MM.1S (cell line): ENCODE results near the gene CTNNA2.

Source experiments
- EZH2 ChIP-seq: fragments of 300-600 bp; sonication (generic); optimal IDR thresholded peaks from 2 replicates; pipeline ENCODE3; 2017; ENCODE audit warnings: low read depth, mild to moderate bottlenecking, antibody characterized with exemption, low read length, mixed read lengths
- EZH2phosphoT487 ChIP-seq: fragments of 300-600 bp; sonication (generic); IDR thresholded peaks from 2 replicates; pipeline ENCODE4 v1.6.1; 2018; ENCODE audit warnings: antibody characterized with exemption, low read length
- TF ChIP-seq, protein P1 (sequence below): fragments of 300-600 bp; sonication (generic); IDR thresholded peaks from 2 replicates; pipeline ENCODE4 v1.5.1; 2016; ENCODE audit warnings: antibody characterized with exemption, low read length, mixed read lengths

DNA sequence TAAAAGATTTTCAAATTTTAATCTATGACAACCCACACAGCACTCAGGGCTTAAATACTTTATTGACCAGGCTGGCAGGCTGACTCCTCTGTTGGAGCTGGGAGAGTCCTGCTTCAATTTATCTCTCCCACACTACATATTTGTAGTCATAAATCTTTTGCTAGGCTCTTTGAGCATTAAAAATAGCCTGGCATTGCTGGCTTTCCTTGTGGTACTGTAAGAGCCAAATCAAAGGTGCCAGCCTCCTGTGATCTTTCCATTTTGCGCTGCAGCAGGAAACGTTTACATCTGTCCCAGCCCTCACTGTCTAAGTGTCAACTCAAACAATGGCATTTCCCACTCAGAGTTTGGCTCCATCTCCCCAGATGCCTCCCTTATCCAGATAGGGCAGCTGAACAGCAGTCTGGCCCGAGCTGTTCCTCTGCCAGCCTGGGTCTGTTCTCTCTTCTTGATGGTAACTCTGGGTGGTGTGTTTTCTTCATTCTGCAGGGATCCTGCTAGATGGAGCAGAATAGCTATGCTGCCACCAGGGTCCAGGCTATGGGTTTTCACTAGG lies 729.6 kb downstream of the CTNNA2 start:
- TF ChIP-seq, protein P1, sequence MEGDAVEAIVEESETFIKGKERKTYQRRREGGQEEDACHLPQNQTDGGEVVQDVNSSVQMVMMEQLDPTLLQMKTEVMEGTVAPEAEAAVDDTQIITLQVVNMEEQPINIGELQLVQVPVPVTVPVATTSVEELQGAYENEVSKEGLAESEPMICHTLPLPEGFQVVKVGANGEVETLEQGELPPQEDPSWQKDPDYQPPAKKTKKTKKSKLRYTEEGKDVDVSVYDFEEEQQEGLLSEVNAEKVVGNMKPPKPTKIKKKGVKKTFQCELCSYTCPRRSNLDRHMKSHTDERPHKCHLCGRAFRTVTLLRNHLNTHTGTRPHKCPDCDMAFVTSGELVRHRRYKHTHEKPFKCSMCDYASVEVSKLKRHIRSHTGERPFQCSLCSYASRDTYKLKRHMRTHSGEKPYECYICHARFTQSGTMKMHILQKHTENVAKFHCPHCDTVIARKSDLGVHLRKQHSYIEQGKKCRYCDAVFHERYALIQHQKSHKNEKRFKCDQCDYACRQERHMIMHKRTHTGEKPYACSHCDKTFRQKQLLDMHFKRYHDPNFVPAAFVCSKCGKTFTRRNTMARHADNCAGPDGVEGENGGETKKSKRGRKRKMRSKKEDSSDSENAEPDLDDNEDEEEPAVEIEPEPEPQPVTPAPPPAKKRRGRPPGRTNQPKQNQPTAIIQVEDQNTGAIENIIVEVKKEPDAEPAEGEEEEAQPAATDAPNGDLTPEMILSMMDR: no peak
- TF ChIP-seq EZH2: no peak
- TF ChIP-seq EZH2phosphoT487: no peak
